ENCODE data around the gene ADAMTSL5.

Gene ADAMTSL5

GRCh38 chr19:1475751-1476437 lies 36.9 kb downstream of the ADAMTSL5 start:
- no peak overlapping the region for H3K4me3 ChIP-seq (ENCODE audit: low read depth, low read length)
- TF ChIP-seq CTCF (IDR thresholded peaks at IDR 0.05; ENCODE audit: low read depth, low read length, missing control alignments) = no peak
- in situ Hi-C loops (cut with HindIII; ENCODE audit: low sequenced_read_pairs) = no loop called here
- DNase-seq (ENCODE audit: low read depth) = no peak

GRCh38 chr19:1474765-1475351 lies 38.0 kb downstream of the ADAMTSL5 start:
- no peak for DNase-seq (ENCODE audit: low read depth)
- in situ Hi-C loops (cut with HindIII; ENCODE audit: low sequenced_read_pairs) = no loop called here
- no peak overlapping the region for H3K4me3 ChIP-seq (ENCODE audit: low read depth, low read length)
- TF ChIP-seq CTCF (IDR thresholded peaks at IDR 0.05; ENCODE audit: low read depth, low read length, missing control alignments) = no peak

- TF ChIP-seq CTCF (IDR thresholded peaks at IDR 0.05; ENCODE audit: low read depth, low read length, missing control alignments) = no peak
- in situ Hi-C loops (cut with HindIII; ENCODE audit: low sequenced_read_pairs) = no loop called here
- no peak overlapping the region for H3K4me3 ChIP-seq (ENCODE audit: low read depth, low read length)
- no peak for DNase-seq (ENCODE audit: low read depth)
These were observed 38.6 kb downstream of the ADAMTSL5 start for GRCh38 chr19:1474011-1474764.

- in situ Hi-C loops (cut with HindIII; ENCODE audit: low sequenced_read_pairs) = no loop called here
- H3K4me3 ChIP-seq (ENCODE audit: low read depth, low read length) = no peak overlapping the region
- TF ChIP-seq CTCF (IDR thresholded peaks at IDR 0.05; ENCODE audit: low read depth, low read length, missing control alignments) = no peak
- DNase-seq (ENCODE audit: low read depth) = no peak
These were observed 39.6 kb downstream of the ADAMTSL5 start for GRCh38 chr19:1473085-1473851.

- no peak for DNase-seq (ENCODE audit: low read depth)
- TF ChIP-seq CTCF (IDR thresholded peaks at IDR 0.05; ENCODE audit: low read depth, low read length, missing control alignments) = no peak
- H3K4me3 ChIP-seq (ENCODE audit: low read depth, low read length) = no peak overlapping the region
- in situ Hi-C loops (cut with HindIII; ENCODE audit: low sequenced_read_pairs) = no loop called here
These were observed 40.4 kb downstream of the ADAMTSL5 start for GRCh38 chr19:1472231-1473084.
